ENCODE data around the gene TTC12. TPM values are rescaled to one million over a fixed set of nuclear protein-coding genes. Genes with fewer than 3 reads are reported as not detected.

The TTC12 gene, protein sequence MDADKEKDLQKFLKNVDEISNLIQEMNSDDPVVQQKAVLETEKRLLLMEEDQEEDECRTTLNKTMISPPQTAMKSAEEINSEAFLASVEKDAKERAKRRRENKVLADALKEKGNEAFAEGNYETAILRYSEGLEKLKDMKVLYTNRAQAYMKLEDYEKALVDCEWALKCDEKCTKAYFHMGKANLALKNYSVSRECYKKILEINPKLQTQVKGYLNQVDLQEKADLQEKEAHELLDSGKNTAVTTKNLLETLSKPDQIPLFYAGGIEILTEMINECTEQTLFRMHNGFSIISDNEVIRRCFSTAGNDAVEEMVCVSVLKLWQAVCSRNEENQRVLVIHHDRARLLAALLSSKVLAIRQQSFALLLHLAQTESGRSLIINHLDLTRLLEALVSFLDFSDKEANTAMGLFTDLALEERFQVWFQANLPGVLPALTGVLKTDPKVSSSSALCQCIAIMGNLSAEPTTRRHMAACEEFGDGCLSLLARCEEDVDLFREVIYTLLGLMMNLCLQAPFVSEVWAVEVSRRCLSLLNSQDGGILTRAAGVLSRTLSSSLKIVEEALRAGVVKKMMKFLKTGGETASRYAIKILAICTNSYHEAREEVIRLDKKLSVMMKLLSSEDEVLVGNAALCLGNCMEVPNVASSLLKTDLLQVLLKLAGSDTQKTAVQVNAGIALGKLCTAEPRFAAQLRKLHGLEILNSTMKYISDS
- total RNA-seq = 43.5 to 49.1 TPM (median 45.3 TPM) in 3 replicates

DNA sequence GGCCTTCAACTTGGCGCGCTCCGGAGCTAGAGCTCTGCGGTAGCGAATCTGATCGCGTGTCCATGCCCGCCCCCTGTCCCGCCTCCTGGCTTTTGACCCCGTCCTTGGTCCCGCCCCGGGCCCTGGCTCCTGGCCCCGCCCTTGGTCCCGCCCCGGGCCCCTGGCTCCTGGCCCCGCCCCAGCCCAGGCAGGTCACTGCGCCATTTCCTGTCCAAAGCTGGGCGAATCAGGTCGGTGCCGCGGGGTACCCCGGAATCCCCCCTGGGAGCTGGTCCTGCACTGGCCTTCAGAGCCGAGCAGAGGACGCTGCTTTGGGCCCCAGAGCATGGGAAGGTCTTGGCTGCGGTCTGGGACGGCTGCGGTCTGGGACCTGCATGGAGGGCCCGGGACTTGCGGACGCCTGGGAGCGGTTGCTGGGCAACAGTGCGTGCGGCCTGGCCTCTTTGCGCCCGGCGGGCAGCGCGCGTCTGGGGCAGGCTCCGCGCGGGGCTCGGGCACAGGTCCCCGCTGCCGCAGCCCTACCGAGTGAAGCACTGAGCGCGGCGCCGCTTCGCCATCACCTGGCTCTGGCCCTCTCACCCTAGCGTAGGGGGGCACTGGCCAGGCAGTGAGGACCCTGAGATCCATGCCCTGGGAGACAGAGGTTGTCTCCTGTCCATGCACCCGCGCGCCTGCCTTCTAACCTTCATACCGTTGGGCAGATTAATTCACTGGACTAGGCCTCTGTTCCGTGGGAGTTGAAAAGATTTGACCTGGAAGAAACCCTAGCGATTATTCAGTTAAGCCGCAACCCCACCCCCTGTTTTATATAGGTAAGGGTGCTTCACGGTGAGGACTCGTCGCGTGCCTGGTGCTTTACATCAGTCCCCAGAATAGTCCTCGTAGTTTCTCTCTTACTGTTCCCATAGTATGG is at the start of gene TTC12:
TSS of gene TTC12 (plus strand) at position 195 of the 913 bp plus-strand sequence. CDS start 1,675 bp downstream, outside the sequence.
- Mint-ChIP-seq H3K9me3 (peaks cover 15% of the 10 kb centered on the region), H3K27me3 (ENCODE audit: low read depth) (no peaks in the 10 kb centered on the region), H3K4me1 (peaks cover 36% of the 10 kb centered on the region), H3K4me3 (peak within 1 kb of the TSS; percentile 74), H3K27ac (peak within 1 kb of the TSS; percentile 86), H3K36me3 (peaks cover 25% of the 10 kb centered on the region)
- TF ChIP-seq, protein P1, sequence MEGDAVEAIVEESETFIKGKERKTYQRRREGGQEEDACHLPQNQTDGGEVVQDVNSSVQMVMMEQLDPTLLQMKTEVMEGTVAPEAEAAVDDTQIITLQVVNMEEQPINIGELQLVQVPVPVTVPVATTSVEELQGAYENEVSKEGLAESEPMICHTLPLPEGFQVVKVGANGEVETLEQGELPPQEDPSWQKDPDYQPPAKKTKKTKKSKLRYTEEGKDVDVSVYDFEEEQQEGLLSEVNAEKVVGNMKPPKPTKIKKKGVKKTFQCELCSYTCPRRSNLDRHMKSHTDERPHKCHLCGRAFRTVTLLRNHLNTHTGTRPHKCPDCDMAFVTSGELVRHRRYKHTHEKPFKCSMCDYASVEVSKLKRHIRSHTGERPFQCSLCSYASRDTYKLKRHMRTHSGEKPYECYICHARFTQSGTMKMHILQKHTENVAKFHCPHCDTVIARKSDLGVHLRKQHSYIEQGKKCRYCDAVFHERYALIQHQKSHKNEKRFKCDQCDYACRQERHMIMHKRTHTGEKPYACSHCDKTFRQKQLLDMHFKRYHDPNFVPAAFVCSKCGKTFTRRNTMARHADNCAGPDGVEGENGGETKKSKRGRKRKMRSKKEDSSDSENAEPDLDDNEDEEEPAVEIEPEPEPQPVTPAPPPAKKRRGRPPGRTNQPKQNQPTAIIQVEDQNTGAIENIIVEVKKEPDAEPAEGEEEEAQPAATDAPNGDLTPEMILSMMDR (IDR thresholded peaks at IDR 0.05; ENCODE audit: unreplicated experiment) = no peak
- DNase-seq (ENCODE audit: low spot score in 2 of 2, unreplicated experiment in 2 of 2) = peak; percentile 65 to 83

DNA sequence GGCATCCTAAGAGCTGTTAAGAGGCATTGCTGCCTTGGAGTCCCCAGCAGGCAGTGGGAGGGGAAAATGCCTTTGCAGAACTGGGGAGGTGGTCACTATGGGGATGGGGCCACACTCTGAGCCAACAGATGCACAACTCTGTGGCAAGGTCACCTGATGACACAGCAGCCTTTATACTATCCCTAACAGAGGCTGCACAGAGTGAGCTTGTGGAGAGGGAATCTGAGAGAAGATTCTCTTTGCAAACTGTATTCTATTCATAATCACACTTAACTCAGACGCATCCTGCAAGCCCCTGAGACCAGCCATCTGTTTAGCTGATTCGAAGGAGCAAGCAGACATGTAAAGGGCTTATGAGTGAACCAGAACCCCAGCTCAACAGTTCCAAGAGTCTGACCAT is 49.0 kb upstream of the TTC12 start:
- H3K9me3 Mint-ChIP-seq = no peaks in the 10 kb centered on the region

DNA sequence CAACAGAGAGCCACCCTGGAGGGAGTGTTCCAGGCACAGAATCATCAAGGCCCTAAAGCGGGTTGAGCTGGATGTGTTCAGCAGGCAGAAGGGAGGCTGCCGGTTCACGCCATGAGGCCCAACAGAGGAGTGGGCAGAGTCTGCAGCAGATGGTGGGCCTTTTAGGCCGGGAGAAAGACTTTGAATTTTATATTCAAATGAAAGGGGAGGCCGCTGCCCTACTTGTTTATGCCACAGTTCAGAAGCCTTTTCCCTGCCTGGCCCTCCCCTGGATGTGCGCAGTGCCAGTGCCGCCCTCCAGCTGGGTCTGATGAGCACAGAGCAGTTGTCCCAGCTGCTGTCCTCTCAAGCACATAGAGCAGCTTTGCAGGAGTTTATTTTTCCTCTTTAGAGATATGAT is 46.9 kb upstream of the TTC12 start:
- TF ChIP-seq, protein P1 (IDR thresholded peaks at IDR 0.05; ENCODE audit: unreplicated experiment) = no peak
- H3K4me3 Mint-ChIP-seq = no peak overlapping the region
- H3K27ac Mint-ChIP-seq = no peak overlapping the region
- no peak for DNase-seq (ENCODE audit: low spot score in 2 of 2, unreplicated experiment in 2 of 2)
- no peaks in the 10 kb centered on the region for H3K9me3 Mint-ChIP-seq
- H3K36me3 Mint-ChIP-seq = peaks cover 13% of the 10 kb centered on the region
- H3K27me3 Mint-ChIP-seq (ENCODE audit: low read depth) = no peaks in the 10 kb centered on the region
- H3K4me1 Mint-ChIP-seq = no peaks in the 10 kb centered on the region

More for the DNA sequence above, 49.0 kb upstream of the TTC12 start:
- TF ChIP-seq, protein P1 (IDR thresholded peaks at IDR 0.05; ENCODE audit: unreplicated experiment) = no peak
- Mint-ChIP-seq H3K27ac (no peak overlapping the region), H3K36me3 (peaks cover 18% of the 10 kb centered on the region), H3K4me3 (no peak overlapping the region), H3K27me3 (ENCODE audit: low read depth) (no peaks in the 10 kb centered on the region), H3K4me1 (no peaks in the 10 kb centered on the region)
- DNase-seq (ENCODE audit: low spot score in 2 of 2, unreplicated experiment in 2 of 2) = no peak

DNA sequence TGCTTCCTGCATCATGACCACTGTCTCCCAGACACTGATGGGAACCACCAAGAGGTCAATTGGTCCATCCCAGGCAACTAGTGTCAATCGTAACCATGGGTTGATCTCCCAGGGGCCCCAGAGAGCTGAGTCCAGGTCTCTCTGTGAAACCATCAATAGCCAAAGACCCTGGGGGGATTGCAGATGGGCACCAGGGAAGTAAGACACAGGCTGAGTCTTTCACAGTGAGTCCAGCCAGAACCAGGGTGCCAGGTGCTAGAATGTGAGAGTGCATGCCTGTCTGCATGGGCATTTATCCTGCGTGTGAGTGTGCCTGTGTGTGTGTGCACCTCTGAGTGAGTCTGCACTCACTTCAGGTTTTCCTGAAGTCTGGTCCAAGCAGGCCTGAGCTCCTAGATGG is 45.3 kb upstream of the TTC12 start:
- TF ChIP-seq, protein P1 (IDR thresholded peaks at IDR 0.05; ENCODE audit: unreplicated experiment) = no peak
- Mint-ChIP-seq H3K4me1 (no peaks in the 10 kb centered on the region), H3K27me3 (ENCODE audit: low read depth) (no peaks in the 10 kb centered on the region), H3K36me3 (peaks cover 15% of the 10 kb centered on the region), H3K4me3 (no peak overlapping the region), H3K9me3 (no peaks in the 10 kb centered on the region), H3K27ac (no peak overlapping the region)
- DNase-seq (ENCODE audit: low spot score in 2 of 2, unreplicated experiment in 2 of 2) = no peak

DNA sequence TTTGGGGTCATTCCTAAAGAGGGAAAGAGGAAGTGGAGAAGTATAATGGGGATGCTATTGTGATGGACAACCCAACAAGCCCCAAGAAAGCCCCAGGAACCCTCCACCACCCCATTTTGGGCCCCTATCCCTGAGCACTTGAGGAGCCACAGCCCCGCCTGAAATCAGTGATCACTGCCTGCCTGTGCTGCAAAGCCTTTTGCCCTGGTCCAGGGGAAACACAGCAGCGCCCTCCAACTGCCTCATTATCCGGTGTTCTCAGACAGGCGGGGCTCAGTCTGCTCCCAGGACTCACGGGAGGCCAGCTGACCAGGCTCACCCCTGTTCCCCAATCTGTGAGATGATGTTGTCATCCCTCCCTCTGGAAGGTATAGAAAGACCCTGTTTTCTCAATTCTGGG is 44.7 kb upstream of the TTC12 start:
- TF ChIP-seq, protein P1 (IDR thresholded peaks at IDR 0.05; ENCODE audit: unreplicated experiment) = no peak
- no peaks in the 10 kb centered on the region for H3K27me3 Mint-ChIP-seq (ENCODE audit: low read depth)
- H3K4me1 Mint-ChIP-seq = no peaks in the 10 kb centered on the region
- no peaks in the 10 kb centered on the region for H3K9me3 Mint-ChIP-seq
- DNase-seq (ENCODE audit: low spot score in 2 of 2, unreplicated experiment in 2 of 2) = no peak
- H3K4me3 Mint-ChIP-seq = no peak overlapping the region
- H3K36me3 Mint-ChIP-seq = peaks cover 15% of the 10 kb centered on the region
- no peak overlapping the region for H3K27ac Mint-ChIP-seq
